ENCODE results near the gene LZTR1.

Gene LZTR1

DNA sequence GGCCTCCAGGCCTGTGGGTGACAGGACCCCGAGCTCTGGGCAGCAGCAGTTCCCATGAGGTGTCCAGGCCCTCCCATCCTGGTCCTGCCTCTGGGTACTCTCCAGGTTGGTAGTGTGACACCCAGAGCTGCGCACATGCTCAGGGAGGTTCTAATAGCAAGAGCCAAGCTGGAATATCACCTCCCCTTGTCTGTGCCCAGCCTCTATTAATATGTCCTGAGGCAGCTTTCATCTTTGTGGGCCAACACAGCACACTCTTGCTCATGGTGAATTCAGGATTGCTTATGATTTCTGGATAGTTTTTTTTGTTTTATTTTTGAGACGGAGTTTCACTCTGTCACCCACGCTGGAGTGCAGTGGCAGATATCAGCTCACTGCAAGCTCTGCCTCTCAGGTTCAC, 36.2 kb downstream of the LZTR1 start:
- Mint-ChIP-seq H3K9me3 (no peaks in the 10 kb centered on the region), H3K36me3 (ENCODE audit: low read depth) (no peaks in the 10 kb centered on the region), H3K4me1 (ENCODE audit: low read depth) (peaks cover 20% of the 10 kb centered on the region), H3K4me3 (no peak overlapping the region), H3K27ac (no peak overlapping the region), H3K27me3 (no peaks in the 10 kb centered on the region)

DNA sequence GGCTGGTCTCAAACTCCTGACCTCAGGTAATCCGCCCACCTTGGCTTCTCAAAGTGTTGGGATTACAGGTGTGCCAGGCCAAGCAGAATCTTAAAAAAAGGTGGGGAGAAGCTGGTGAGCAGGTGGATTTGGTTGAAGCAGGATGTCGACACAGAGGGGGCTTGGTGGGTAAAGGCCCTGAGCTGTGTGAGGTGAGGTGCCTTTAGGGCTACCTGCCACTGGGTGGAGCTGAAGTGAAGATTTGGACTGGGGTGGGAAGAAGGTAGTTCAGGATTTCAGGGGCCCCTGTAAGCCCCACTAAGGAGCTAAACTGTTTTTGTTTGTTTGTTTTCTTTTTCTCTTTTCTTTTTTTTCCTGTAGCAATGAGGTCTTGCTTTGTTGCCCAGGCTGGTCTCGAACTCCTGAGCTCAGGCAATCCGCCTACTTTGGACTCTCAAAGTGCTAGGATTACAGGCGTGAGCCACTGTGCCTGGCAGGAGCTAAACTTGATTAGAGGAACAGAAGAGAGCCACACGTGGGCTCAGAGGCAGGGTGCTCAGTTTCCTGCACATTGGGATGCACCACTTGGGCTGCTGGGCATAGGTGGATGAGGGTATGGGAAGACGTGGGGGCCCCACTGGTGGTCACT, 38.8 kb downstream of the LZTR1 start:
- Mint-ChIP-seq H3K27ac (no peak overlapping the region), H3K36me3 (ENCODE audit: low read depth) (no peaks in the 10 kb centered on the region), H3K4me1 (ENCODE audit: low read depth) (peaks cover 8% of the 10 kb centered on the region)

DNA sequence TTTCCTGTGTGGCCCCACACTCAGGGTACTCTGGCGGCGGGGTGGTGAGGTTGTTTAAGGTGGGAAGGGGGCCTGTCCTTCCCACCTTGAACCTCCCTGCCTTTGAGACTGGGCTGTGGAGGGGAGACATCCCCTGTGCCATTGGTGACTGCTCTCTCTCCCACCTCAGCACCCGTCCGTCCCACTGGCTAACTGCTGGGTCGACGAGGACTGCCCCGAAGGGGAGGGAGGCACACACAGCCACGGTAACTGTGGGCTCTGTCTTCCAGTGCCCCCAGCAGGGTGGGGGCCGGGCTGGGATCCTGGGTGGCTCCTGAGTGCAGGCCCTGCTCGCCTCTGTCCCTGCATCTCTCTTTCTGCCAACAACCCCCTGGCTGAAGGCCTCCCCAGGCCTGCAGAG, 40.4 kb downstream of the LZTR1 start:
- H3K27ac Mint-ChIP-seq = no peak overlapping the region
- H3K36me3 Mint-ChIP-seq (ENCODE audit: low read depth) = no peaks in the 10 kb centered on the region
- H3K4me1 Mint-ChIP-seq (ENCODE audit: low read depth) = peaks cover 8% of the 10 kb centered on the region
- H3K4me3 Mint-ChIP-seq = no peak overlapping the region
- H3K9me3 Mint-ChIP-seq = no peaks in the 10 kb centered on the region
- no peaks in the 10 kb centered on the region for H3K27me3 Mint-ChIP-seq

More for the DNA sequence above, 38.8 kb downstream of the LZTR1 start:
- Mint-ChIP-seq H3K27me3 (no peaks in the 10 kb centered on the region), H3K4me3 (no peak overlapping the region), H3K9me3 (no peaks in the 10 kb centered on the region)

DNA sequence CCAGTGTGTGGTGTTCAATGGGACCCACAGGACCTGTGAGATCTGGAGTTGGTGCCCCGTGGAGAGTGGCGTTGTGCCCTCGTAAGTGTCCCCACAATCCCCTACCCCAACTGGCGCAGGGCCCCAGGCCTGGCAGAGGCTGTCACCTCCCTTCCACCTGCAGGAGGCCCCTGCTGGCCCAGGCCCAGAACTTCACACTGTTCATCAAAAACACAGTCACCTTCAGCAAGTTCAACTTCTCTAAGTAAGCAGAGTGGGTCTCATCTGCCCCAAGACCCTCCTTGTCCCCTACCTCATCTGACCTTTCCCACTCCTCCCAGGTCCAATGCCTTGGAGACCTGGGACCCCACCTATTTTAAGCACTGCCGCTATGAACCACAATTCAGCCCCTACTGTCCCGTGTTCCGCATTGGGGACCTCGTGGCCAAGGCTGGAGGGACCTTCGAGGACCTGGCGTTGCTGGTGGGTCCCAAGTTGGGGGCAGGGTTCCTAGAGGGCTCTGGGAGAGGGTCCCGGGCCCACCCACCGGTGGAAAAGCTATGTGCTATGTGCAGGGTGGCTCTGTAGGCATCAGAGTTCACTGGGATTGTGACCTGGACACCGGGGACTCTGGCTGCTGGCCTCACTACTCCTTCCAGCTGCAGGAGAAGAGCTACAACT, 41.0 kb downstream of the LZTR1 start:
- Mint-ChIP-seq H3K9me3 (no peaks in the 10 kb centered on the region), H3K4me1 (ENCODE audit: low read depth) (peaks cover 8% of the 10 kb centered on the region), H3K4me3 (no peak overlapping the region), H3K27me3 (no peaks in the 10 kb centered on the region), H3K27ac (no peak overlapping the region), H3K36me3 (ENCODE audit: low read depth) (no peaks in the 10 kb centered on the region)

DNA sequence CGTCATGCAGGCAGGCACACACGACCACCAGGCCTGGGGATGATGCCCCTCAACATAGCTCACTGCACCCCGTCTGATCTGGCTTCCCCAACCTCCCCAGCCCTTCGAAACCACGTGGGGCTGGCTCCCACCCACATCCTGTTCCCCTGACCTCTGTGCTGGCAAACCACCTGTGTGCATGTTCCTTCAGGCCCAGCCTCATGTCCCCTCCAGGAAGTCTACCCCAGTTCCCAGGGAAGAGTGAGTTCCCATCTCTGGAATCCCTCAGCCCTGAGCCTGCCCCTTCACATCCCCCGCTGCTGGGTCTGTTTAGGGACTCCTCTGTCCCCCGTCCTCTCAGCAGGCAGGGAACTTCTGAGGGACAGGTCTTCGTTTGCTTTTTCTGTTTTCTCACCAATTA, 43.2 kb downstream of the LZTR1 start:
- no peak overlapping the region for H3K4me3 Mint-ChIP-seq
- H3K9me3 Mint-ChIP-seq = no peaks in the 10 kb centered on the region
- peaks cover 9% of the 10 kb centered on the region for H3K27me3 Mint-ChIP-seq
- no peaks in the 10 kb centered on the region for H3K36me3 Mint-ChIP-seq (ENCODE audit: low read depth)
- H3K27ac Mint-ChIP-seq = peak overlapping the region; percentile 58
- H3K4me1 Mint-ChIP-seq (ENCODE audit: low read depth) = peaks cover 8% of the 10 kb centered on the region

DNA sequence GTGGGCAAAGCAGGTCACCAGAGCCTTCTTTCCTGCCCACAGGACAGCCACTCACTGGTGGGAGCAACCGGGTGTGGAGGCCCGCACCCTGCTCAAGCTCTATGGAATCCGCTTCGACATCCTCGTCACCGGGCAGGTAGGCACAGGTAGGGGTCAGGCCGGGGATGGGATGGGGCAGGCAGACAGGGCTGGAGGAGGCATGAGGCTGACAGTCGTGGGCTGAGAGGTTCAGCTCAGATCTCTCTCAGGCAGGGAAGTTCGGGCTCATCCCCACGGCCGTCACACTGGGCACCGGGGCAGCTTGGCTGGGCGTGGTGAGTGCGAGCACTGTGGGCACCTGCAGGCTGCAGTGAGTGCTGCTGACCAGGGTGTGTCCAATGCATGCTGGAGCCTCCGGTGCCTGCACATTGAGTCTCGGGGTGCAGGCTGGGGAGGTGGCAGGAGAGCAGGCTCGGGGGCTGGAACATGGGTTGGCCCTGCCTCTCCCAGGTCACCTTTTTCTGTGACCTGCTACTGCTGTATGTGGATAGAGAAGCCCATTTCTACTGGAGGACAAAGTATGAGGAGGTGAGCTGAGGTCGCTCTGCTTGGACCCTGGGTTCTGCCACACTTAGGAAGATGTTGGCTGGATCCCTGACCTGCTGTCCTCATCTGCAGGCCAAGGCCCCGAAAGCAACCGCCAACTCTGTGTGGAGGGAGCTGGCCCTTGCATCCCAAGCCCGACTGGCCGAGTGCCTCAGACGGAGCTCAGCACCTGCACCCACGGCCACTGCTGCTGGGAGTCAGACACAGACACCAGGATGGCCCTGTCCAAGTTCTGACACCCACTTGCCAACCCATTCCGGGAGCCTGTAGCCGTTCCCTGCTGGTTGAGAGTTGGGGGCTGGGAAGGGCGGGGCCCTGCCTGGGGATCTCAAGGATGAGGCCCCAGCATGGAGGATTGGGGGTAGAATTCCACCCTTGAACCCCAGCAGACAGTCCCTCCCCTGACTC, 44.0 kb downstream of the LZTR1 start:
- no peaks in the 10 kb centered on the region for H3K36me3 Mint-ChIP-seq (ENCODE audit: low read depth)
- H3K9me3 Mint-ChIP-seq = no peaks in the 10 kb centered on the region
- H3K27ac Mint-ChIP-seq = no peak overlapping the region
- H3K4me1 Mint-ChIP-seq (ENCODE audit: low read depth) = peaks cover 10% of the 10 kb centered on the region
- no peak overlapping the region for H3K4me3 Mint-ChIP-seq
- H3K27me3 Mint-ChIP-seq = peaks cover 17% of the 10 kb centered on the region

DNA sequence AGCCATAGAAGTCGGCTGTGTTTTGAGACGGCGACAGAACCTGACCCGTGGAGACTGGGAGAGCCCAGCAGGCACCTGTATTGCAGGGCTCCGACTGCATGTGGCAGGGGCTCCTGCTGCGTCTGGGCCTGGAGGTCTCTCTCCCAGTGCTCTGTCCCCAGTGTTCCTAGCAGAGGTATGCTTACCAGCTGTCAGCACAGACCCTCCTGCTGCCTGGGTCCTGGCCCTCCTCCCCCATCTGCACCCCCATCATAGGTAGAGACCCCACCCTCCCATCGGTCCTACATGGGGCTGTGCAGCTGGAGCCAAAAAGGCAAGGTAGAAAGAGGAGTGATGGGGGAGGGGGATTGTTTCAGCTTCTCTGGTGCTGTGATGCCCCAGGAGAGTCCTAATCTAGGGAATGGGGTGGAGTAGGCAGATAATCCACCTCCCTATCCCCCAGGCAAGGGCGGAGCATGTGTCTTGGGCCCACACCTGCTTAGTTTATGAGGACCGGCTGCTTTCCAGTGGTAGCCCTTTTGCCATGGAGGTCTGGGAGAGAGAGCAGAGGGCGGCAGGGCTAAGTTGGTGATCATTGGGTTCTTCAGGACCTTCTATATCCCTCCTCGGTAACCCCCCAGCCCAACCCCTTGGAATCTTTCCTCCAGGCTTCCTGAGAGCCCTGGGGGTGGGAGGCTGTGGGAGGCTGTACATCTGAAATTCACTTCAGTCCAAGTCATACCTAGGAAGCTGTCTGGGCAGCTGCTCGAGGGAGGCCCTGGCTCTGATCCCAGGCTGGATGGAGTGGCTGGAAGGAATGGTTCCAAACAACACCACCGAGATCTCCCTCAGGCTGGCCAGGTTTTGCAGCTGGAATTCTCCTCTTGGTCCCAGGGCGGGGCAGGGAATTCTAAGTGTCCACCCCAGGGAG, 44.9 kb downstream of the LZTR1 start:
- no peak overlapping the region for H3K4me3 Mint-ChIP-seq

DNA sequence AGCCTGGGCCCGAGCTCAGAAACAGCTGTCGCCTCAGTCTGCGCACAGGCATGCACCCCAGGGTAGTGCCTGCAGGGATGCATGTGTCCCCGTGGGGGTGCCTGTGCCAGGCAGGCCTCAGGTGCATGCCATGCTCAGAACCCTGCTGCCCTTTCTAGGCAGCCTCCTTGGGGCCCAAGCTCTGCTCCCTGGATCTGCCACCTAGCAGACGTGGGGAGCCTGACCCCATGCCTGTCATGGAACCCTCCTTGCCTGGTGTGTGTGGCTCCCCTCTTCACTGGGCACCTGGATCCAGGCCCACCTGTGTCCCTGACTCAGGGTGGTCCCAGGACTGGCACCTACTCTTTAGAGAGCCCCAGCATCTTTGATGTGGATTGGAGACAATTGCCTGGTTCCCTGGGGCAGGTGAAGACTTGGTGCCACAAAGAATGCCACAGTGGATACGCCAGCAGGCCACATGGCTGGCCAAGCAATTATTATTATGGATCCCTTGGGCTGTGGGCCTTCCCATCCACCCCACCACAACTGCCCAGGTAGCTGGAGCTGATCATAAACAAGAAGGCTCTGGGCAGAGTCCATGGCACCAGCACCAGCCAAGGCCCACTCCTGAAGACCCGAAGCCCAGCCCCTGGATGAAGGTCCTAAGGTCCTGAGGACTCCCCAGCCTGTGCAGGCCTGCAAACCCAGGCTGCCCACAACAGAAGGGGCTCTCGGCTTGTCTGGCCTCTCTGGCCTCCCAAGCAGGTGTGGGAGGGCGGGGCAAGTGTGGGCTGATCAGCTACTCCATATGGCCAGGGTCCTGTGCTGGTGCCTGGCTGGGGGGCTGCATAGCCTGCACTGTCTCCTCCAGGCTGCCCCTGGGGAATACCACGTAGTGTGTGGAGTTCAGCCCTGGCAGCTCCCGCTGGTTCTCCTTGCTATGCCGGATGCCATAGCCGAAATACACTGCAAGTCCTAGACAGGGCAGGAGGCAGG, 46.5 kb downstream of the LZTR1 start:
- H3K27ac Mint-ChIP-seq = no peak overlapping the region
- H3K27me3 Mint-ChIP-seq = peaks cover 27% of the 10 kb centered on the region
- H3K9me3 Mint-ChIP-seq = no peaks in the 10 kb centered on the region
- peaks cover 15% of the 10 kb centered on the region for H3K4me1 Mint-ChIP-seq (ENCODE audit: low read depth)
- H3K4me3 Mint-ChIP-seq = no peak overlapping the region
- no peaks in the 10 kb centered on the region for H3K36me3 Mint-ChIP-seq (ENCODE audit: low read depth)

More for the DNA sequence above, 44.9 kb downstream of the LZTR1 start:
- Mint-ChIP-seq H3K27me3 (peaks cover 21% of the 10 kb centered on the region), H3K9me3 (no peaks in the 10 kb centered on the region), H3K36me3 (ENCODE audit: low read depth) (no peaks in the 10 kb centered on the region), H3K27ac (no peak overlapping the region), H3K4me1 (ENCODE audit: low read depth) (peaks cover 15% of the 10 kb centered on the region)

DNA sequence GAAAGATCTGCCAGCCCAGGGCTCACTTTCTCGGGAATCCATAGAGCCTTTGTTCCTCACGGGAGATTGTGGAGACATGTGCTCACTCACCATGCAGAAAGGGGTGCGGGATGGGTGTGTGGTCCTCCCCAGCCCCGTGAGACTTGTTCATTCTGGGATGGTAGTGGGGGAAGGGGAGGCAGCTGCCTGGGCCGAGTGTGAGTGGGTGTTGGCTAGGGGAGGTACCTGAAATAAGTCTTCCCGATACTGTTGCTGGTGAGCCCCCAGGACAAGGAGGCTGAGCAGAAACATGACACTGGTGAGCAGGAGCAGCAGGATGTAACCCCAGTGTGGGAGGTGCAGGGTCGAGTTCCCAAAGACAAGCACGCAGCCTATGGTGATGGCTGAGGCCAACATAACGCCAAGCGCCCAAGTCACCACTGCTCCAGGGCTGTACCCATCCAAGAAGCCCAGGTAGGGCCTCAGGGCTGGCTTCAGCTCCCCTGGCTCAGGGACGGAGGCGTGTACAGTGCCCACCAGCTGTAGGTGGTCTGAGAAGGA, 47.5 kb downstream of the LZTR1 start:
- H3K27ac Mint-ChIP-seq = no peak overlapping the region
- H3K4me3 Mint-ChIP-seq = no peak overlapping the region
- H3K27me3 Mint-ChIP-seq = peaks cover 31% of the 10 kb centered on the region
- H3K9me3 Mint-ChIP-seq = no peaks in the 10 kb centered on the region
- no peaks in the 10 kb centered on the region for H3K36me3 Mint-ChIP-seq (ENCODE audit: low read depth)
- H3K4me1 Mint-ChIP-seq (ENCODE audit: low read depth) = peaks cover 15% of the 10 kb centered on the region

DNA sequence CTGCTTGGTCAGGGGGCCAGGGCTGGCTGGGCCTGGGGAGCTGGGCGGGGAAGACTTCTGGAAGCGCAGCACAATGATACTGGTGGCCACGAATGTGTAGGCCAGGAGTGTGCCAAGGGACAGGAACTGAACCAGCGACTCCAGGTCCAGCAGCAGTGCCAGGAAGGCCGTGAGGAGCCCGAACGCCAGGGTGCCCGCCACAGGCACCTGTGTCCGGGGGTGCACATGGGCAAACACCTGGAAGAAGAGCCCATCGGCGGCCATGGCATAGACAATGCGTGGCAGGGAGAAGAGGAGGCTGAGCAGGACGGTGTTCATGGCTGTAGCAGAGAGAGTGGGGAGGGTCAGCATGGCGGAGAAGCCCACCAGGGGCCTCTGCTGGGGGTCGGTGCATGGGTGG, 47.9 kb downstream of the LZTR1 start:
- H3K36me3 Mint-ChIP-seq (ENCODE audit: low read depth) = no peaks in the 10 kb centered on the region
- H3K27ac Mint-ChIP-seq = no peak overlapping the region
- no peaks in the 10 kb centered on the region for H3K9me3 Mint-ChIP-seq
- peaks cover 13% of the 10 kb centered on the region for H3K4me1 Mint-ChIP-seq (ENCODE audit: low read depth)
- H3K4me3 Mint-ChIP-seq = no peak overlapping the region
- H3K27me3 Mint-ChIP-seq = peaks cover 31% of the 10 kb centered on the region

DNA sequence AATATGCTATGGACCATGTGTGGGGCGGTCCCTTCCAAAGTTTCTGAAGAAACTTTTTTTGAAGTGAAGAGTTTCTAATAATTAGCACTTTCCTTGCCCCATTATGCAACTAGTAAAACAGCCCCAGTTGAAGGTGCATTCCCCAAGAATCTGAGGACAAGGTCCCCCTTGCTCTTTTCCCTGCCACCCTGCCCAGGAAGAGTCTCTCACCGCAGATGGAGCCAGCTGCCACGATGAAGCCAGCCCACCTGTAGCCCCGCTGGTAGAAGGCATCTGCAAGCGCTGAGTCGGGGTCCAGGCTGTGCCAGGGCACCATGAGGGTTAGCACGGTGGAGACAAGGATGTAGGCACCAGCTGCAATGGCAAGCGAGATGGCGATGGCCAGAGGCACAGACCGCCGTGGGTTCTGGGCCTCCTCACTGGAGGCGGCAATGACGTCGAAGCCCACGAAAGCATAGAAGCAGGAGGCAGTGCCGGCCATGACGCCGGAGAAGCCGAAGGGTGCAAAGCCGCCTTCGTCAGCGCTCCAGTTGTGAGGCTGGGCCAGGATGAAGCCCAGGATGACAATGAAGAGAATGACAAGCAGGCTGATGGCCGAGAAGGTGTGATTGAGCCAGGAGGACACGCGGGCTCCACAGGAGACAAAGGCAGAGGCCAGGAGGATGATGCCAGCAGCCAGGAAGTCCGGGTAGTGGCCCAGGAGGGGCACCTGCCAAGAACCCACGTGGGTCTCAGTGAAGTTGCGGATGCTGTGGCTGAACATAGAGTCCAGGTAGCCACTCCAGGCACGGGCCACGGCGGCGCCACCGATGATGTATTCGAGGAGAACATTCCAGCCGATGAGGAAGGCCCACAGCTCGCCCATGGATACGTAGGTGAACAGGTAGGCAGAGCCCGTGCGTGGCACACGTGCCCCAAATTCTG, 48.8 kb downstream of the LZTR1 start:
- H3K9me3 Mint-ChIP-seq = no peaks in the 10 kb centered on the region
- peaks cover 31% of the 10 kb centered on the region for H3K27me3 Mint-ChIP-seq
- H3K4me3 Mint-ChIP-seq = no peak overlapping the region
- no peak overlapping the region for H3K27ac Mint-ChIP-seq
- peaks cover 7% of the 10 kb centered on the region for H3K4me1 Mint-ChIP-seq (ENCODE audit: low read depth)
- no peaks in the 10 kb centered on the region for H3K36me3 Mint-ChIP-seq (ENCODE audit: low read depth)

DNA sequence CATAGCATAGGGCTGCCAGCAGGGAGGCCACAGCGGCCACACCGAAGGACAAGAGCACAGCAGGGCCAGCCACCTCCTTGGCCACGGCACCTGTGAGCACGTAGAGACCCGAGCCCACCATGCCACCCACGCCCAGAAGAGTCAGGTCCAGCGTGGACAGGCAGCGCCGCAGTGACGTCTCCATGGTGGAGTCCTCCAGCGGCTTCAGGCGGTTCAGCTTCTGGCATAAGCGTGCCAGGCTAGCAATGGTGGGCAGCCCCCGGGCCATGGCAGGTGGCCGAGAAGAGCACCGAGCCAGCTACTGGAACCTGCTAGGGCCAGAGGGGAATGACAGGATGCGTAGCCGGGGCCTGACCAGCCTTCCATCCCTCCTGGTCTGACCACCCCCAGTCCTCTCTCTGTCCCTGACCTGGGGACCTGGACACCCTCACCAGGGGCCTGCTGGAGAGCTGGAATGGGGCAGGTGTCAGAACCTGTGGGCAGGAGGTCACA, 49.5 kb downstream of the LZTR1 start:
- no peak overlapping the region for H3K27ac Mint-ChIP-seq
- peaks cover 7% of the 10 kb centered on the region for H3K4me1 Mint-ChIP-seq (ENCODE audit: low read depth)
- H3K9me3 Mint-ChIP-seq = no peaks in the 10 kb centered on the region
- no peaks in the 10 kb centered on the region for H3K36me3 Mint-ChIP-seq (ENCODE audit: low read depth)
- H3K27me3 Mint-ChIP-seq = peaks cover 31% of the 10 kb centered on the region
- H3K4me3 Mint-ChIP-seq = no peak overlapping the region

Measured in stimulated activated naive CD8-positive, alpha-beta T cell treated with anti-CD3 and anti-CD28 coated beads, Interleukin-15, Interleukin-2, amounts not matched to agents 100 ng/mL and 50 ng/mL, for 24 hours (primary cell).